Measurements from ENCODE around the gene CTNND2.
"Not testable (repeated sequence)": the region's sequence is repeated elsewhere in the genome, so short reads cannot be mapped to it uniquely, and the experiment has no call there.

The CTNND2 gene

DNA sequence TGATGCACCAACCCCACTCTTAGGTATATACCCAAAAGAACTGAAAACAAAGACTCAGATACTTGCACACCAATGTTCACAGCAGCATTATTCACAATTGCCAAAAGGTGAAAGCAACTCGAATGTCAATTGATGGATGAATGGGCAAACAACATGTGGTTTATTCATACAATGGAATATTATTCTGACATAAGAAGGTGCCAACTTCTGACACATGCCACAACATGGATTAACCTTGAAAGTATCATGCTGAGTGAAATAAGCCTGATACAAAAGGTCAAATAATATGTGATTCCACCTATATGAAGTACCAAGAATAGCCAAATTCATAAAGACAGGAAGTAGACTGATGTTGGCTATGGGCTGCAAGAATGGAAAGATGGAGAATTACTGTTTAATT lies 35.0 kb downstream of the CTNND2 start:
- no peak for DNase-seq (ENCODE audit: low read depth in 1 of 2, low spot score in 1 of 2)

DNA sequence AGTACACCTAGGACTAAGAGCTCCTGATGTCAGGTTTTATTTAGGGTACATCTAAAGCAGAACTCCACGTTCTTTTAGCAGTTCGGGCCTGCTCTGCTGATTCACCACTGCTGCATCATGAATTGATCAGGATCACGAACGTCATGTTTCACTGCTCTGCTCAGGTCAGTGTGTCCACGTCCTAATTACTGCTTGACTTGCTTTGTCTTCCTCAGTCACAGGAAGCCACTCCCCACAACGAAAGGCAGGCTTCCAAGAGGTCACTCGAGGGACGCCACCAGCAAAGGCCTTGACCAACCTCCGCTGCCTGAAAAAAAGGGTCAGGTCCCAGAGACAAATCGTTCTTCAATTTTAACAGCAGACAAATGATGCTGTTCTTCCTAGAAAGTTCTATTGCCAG lies 40.3 kb downstream of the CTNND2 start:
- DNase-seq (ENCODE audit: low read depth in 1 of 2, low spot score in 1 of 2): no peak

DNA sequence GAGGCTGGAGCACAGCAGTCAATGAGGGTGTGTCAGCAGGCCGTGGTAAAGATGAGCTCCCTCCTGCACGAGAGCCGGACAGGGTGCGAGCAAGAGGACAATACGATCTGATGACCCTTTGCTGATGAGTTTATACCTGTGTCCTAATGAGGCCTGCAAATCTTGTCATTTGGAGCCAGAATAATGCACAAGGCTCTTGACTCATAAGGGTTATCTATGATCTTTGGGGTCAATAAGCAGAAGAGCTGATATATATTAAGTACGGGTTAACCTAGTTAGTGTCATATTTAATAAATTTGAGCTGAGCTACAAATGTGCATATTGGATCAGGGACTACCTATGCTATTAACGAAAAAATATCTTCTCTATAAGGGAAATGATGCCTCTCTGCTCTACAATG lies 46.9 kb downstream of the CTNND2 start:
- DNase-seq (ENCODE audit: low read depth in 1 of 2, low spot score in 1 of 2): no peak

DNA sequence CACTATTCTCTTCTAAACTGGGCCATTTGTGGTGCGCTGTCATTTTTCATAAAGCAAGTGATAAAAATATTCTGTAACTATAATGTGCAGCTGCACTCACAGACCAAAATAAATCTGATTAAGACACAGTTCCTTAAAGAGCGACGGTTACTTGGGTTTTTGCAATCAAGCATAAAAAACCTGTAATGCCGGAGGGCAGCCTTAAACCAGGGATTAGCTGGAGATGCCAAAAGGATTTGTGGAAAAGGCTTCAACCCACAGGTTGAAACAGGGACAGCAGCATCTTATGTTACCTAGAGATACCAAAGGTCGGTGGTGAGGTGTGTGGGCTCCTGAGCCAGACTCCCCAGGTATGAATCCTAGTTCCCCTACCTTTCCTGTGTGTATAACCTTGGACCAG lies 49.3 kb downstream of the CTNND2 start:
- DNase-seq (ENCODE audit: low read depth in 1 of 2, low spot score in 1 of 2): no peak

DNA sequence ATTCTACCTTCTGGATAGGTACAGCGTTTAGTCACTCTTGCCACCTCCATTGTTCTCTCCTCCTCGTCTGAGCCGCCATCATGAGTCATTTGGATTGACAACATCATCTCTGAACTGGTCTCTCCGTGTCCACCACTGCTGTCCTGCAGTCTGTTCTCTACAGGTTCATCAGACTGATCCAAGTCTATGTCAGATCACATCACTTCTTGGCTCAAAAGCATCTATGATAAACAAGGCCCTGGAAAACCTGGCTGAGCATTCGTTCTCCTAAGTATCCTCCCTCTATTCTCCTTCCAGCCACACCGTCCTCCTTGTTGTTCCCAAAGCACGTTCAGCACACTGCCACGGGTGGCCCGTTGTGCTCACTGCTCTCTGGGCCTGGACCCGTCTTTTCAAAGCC lies 50.5 kb downstream of the CTNND2 start:
- no peak for DNase-seq (ENCODE audit: low read depth in 1 of 2, low spot score in 1 of 2)

DNA sequence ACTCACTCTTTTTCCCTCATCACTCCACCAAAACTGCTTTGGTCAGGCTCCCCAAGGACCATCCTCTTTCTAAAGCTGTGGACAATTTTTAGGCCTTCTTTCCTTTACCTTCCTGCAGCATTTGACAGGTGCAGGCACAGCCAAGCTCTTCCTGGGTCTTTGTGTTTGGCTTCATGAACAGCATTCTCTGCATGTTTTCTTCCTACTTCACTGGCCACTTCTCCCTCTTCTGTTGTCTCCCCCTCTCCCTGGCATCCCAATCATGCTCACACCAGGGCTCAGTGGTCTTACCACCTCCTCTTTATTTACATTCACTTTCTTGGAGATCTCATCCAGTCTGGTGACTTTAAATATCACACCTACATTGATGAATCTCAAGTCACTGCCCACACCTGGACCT lies 51.1 kb downstream of the CTNND2 start:
- DNase-seq (ENCODE audit: low read depth in 1 of 2, low spot score in 1 of 2): no peak

DNA sequence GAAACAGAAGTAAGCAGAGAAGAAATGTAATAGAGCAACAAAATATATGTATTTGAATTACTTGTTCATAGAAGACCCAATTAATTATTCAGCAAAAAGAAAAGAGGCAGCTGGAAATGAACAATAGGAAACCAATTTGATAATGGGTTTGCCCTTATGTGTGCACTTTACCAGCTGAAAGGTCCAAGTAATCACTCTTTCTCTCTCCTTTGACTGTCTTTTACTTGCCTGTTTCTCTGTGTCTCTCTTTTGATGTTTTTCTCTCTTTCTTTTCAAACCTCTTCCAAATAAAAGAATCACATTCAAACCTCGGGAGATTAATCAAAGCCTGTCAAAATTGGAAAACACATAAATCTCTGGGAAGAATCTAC lies 51.5 kb downstream of the CTNND2 start:
- no peak for DNase-seq (ENCODE audit: low read depth in 1 of 2, low spot score in 1 of 2)

DNA sequence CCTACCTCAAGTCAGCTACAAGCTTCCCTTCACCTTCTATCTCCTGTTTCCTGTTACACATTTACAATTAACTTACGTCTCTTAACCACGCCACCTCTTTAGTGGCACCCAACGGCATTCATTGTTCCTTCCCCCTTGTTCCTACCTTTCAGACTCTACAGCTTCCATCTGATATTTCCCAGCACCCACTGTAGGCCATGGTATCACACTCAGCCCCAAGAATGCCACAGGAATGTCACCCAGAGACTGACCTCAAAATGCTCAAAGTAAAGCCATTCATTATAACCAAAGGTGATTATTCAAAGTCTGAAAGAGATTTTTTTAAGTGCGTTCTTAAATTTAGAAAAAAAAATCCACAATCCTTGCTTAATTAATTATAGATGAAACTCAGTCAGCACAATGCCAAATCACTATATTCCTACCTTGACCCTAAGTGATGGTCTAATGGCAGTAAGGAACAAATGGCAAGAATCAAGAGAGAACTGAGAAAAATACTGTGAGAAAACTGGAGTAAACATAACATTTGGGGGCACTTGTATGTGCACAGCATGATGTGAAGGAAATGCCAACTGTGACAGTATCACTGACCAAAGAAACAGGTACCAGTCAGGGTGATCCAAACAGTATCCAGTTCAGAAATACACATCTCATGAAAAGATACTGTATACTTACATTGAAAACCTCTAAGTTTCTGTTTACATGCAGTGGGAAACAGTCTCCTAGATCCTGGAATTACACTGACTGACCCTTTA lies 52.1 kb downstream of the CTNND2 start:
- DNase-seq (ENCODE audit: low read depth in 1 of 2, low spot score in 1 of 2): no peak

DNA sequence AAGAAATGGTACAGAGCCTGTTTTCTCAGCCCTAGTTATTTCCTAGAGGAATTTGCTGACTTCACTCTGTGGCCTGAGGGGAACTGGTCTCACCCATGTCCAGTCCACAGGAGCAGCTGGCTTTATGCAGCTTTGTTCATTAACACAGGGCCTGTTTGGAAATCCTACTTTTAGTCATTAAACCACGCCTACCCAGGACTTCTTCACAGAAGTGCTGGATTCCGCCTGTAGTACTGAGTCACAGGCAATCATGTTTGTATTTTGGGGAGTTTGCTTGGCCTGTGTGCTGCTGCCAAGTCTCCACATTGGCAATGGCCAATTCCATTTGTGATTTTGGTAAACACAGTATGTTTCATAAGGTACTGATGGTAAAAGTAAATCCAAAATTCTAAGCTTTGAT lies 52.8 kb downstream of the CTNND2 start:
- DNase-seq (ENCODE audit: low read depth in 1 of 2, low spot score in 1 of 2): no peak

DNA sequence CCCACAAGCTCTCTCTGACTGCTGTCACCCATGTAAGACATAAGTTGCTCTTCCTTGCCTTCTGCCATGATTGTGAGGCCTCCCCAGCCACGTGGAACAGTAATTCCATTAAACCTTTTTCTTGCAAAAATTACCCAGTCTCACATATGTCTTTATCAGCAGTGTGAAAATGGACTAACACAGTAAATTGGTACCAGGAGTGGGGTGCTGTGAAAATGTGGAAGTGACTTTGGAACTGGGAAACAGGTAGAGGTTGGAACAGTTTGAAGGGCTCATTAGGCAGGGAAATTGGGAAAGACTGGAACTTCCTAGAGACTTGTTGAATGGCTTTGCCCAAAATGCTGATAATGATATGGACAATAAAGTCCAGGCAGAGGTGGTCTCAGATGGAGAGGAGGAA lies 75.7 kb downstream of the CTNND2 start:
- DNase-seq (ENCODE audit: low read depth in 1 of 2, low spot score in 1 of 2): not testable (repeated sequence)

DNA sequence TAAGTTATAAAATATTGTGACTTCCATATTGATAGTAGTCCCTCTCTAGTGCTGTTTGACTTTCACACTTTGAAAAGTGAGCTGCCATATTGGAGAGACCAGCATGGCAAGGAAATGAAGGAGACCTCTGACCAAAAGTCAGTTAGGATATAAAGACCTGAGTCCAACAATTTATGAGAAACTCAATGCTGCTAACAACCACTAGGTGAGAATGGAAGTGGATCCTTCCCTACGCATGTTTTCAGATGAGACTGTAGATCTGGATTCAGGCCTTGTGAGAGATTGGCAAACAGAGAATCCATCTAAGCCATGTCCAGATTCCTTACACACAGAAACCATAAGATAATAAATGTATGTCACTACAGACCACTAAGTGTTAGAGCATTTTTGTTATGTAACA lies 81.6 kb downstream of the CTNND2 start:
- no peak for DNase-seq (ENCODE audit: low read depth in 1 of 2, low spot score in 1 of 2)

DNA sequence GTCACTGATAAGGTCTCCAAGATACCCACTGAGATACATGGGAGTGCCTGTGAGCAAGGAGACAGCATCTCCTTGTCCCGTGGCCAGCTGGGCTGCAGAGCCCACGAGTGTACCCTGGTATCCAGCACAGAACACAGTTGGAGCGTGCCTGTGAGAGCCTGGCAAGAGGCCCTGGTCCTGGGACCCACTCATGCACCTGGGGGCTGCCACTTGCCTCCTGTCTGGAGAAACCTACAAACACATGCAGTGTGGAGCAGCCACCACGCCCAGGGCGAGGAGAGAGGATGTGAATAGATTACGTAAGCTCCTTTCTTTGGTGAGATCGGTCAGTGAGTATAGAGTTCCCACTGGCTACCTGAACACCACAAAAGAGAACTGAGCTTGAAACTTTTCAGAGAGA lies 88.3 kb downstream of the CTNND2 start:
- no peak for DNase-seq (ENCODE audit: low read depth in 1 of 2, low spot score in 1 of 2)

DNA sequence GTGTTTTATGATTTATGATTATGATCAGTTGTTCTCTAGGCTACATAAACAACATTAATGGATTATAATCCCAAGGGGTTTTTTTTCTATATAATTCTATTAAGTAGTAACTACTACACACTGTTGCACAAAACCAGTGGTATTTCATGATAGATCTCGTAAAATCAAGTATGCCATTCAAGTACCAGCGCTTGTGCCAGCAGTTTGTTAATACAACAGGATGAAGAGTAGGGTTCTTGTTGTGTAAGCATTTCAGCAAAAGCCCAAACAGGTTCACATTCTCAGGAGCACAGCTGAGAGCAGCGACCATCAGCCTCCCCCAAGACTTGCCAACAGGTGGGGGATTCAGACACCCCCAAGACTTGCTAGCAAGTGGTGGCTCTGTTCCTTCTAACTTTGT lies 88.8 kb downstream of the CTNND2 start:
- DNase-seq (ENCODE audit: low read depth in 1 of 2, low spot score in 1 of 2): no peak

DNA sequence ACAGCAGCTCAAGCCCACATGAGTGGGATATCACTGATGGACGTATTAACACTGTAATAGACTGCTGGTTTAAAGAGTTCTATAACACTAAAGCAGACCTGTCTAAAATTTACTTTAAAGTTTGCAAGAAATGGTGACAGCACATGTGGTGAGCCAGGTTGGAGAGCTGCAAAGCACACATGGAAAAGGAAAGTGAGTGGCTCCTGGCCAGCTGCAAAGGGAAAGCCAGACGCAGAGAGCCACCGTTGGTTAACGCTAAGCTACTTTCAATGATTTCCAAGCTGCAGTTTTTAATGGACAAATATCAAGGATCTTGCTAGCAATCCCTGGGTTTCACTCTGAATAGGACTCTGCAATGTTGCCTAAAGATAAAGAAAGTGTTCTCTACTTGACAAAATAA lies 89.9 kb downstream of the CTNND2 start:
- no peak for DNase-seq (ENCODE audit: low read depth in 1 of 2, low spot score in 1 of 2)

DNA sequence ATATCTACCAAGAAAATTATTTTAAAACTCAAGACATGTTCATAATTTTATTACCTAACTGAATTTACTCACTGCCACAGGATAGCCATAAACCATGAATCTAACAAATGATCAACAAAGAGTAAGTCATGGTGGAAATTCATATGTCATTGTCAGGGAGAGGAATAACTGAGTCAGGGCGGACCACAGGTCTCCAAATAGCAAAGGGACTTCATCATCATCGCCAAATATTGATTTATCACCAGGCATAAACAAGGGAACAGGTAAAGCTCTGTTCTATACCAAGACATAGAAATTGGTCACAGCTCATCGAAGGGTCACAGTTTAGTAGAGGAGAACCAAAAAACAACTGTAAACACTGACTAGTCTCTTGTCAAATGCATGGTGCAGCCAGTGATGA lies 94.8 kb downstream of the CTNND2 start:
- no peak for DNase-seq (ENCODE audit: low read depth in 1 of 2, low spot score in 1 of 2)

DNA sequence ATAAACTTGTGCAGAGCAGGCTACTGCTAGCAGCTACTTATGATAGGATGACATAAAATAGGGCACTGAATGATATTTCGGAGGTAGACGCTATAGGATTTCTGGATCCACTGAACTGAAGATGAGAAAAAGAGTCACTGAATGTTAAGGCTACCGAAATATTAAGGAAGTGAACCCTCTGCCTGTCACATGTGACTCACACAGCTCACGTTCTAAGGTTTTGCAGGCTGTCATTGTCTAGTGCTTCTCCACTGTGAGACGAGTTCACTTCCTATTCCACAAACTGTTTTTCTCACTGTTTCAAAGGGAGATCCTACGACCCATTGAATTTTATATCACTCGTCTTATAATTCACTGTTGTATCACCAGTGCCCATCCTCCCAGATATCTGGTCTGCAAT lies 100.8 kb downstream of the CTNND2 start:
- no peak for DNase-seq (ENCODE audit: low read depth in 1 of 2, low spot score in 1 of 2)

DNA sequence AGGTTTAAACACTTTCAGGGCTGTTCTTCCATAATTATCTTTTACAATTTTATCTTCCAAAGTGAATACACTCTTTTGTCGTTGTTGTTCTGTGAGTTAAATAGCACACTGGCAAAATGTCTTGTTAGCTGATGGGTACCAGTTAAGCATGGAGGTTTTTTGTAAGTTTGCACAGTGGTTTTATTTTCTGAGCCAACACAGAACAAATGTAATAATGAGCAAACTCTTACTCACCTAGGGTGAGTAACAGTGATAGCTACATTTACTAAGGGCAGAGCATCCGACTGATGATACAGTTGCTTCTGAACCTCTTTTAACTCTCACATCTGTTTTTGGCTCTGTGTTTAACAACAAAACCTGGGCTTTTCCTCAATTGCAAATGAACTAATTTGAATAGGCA lies 103.2 kb downstream of the CTNND2 start:
- DNase-seq (ENCODE audit: low read depth in 1 of 2, low spot score in 1 of 2): no peak

DNA sequence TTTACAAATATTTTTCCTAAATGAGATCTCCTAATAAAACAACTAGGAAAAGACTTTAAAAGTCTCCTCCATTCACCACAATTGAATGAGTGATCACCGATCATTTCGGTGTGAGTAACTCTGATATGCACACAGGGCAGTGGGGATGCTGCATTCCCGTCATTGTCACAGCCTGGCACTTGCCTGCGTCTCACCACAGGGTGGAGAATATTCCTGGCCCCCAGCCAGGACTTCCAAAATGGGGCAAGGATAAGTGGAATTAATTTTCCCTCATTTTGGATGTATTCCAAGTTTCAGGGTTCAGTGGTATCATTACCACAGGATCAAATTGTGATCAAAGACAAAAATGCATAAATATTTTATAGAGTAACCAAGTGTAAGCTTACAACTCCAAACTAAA lies 107.1 kb downstream of the CTNND2 start:
- DNase-seq (ENCODE audit: low read depth in 1 of 2, low spot score in 1 of 2): no peak

DNA sequence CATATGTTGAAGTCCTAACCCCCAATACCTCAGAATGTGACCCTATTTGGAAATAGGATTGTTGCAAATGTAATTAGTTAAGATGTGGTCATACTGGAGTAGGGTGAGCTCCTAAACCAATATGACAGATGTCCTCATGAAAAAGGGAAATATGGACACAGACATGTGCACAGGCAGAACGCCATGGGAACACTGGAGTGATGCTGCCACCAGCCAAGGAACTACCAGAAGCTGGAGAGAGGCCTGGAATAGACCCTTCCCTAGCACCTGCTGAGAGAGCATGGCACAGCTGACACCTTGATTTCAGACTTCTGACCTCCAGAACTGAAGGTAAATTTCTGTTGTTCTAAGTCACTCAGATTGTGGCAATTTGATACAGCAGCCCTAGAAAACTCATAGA lies 110.8 kb downstream of the CTNND2 start:
- no peak for DNase-seq (ENCODE audit: low read depth in 1 of 2, low spot score in 1 of 2)

DNA sequence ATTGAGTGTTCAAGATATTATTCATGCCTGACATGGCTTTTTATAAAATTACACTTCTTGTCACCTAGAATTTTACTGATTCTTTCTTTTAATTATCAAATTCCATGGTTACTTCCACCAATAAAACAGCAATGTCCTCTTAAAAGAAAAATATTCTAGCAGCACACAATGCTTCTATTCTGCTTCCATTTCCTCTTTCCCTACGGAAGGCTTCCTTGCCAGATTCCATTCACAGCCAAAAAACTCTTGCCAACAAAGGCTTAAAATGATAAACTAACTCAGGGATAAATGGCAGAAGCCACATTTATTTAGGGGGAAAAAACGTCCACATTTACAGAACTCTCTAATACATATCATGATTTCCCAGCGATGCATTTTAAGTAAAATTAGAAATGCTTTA lies 111.6 kb downstream of the CTNND2 start:
- no peak for DNase-seq (ENCODE audit: low read depth in 1 of 2, low spot score in 1 of 2)

DNA sequence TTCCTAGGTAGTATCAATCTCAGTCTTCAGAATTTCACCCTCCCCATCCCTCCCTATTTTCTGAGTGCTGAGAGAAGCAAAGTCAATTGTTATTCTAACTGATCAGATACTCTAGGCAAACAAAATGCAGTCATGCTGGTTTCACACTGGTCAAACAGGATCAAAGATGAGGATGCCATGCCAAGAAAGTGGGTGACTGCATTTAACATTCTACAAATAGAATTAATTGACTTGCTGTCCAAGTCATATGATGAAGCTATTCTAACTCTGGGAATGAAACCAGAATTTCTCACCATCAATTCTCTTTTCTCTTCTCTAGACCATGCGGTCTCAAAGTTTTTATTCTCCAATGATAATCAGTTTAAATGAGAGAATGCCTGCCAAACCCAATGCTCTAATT lies 112.5 kb downstream of the CTNND2 start:
- no peak for DNase-seq (ENCODE audit: low read depth in 1 of 2, low spot score in 1 of 2)

DNA sequence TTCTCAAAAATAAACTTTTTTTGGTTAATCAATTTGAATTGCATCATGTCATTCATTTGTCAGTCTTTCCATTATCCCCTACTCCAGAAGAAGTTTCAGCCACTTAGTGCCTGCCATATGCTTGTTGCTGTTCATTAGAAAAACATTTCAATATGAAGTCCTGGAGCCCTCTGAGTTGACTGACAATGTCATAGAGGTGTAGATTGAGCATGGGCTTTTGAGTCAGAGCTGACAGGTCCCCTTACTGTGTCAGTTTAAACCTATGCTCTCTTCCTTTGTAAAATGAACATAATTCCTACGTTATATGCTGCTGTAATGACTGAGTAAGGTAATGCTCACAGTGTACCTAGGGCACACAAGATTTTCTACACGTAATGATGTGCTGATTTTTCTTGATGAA lies 114.0 kb downstream of the CTNND2 start:
- no peak for DNase-seq (ENCODE audit: low read depth in 1 of 2, low spot score in 1 of 2)

DNA sequence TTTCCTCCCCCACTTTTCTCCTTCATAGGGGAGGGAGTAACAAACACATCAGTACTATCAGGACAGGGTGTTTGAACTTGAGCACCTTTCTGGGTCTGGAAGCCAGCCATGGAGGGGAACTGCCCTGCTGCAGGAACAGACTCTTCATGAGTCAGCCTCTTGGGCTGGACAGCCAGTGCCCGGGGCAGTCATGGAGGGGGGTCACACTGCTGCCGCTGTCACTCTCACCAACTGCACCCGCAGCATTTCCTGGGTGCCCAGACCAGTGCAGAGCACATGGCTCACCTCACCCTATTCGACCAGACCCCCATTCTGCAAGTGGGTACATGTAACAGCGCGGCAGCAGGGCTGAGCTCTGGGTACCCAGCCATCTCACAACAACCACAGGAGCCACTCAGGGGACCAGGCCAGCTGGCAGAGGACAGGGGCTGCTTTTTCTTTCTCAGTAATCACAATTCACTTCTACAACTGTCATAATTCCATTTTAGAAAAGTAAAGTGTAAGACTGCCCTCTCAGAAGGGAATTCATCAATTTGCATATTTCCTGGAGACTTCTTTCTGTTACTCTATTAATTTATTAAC lies 118.4 kb downstream of the CTNND2 start:
- no peak for DNase-seq (ENCODE audit: low read depth in 1 of 2, low spot score in 1 of 2)
